DOHH2 (cell line): Measurements from ENCODE around the gene SLC4A3.

Experiments
- EZH2phosphoT487 ChIP-seq: fragments of 200-600 bp; sonication (generic); IDR thresholded peaks from 2 replicates; pipeline ENCODE4 v1.6.1; 2017; ENCODE audit warnings: borderline replicate concordance, mild to moderate bottlenecking, antibody characterized with exemption, low read length, moderate library complexity, mixed read lengths
- TF ChIP-seq, protein P1 (sequence below): fragments of 200-600 bp; sonication (generic); IDR thresholded peaks from one replicate; pipeline ENCODE4 v1.5.1; 2014; ENCODE audit warnings: antibody characterized with exemption, mild to moderate bottlenecking, low read depth, low read length; ENCODE audit not compliant: poor library complexity, severe bottlenecking

GRCh38 chr2:219625179-219625578 is 2.3 kb upstream of the SLC4A3 start:
- TF ChIP-seq, protein P1, sequence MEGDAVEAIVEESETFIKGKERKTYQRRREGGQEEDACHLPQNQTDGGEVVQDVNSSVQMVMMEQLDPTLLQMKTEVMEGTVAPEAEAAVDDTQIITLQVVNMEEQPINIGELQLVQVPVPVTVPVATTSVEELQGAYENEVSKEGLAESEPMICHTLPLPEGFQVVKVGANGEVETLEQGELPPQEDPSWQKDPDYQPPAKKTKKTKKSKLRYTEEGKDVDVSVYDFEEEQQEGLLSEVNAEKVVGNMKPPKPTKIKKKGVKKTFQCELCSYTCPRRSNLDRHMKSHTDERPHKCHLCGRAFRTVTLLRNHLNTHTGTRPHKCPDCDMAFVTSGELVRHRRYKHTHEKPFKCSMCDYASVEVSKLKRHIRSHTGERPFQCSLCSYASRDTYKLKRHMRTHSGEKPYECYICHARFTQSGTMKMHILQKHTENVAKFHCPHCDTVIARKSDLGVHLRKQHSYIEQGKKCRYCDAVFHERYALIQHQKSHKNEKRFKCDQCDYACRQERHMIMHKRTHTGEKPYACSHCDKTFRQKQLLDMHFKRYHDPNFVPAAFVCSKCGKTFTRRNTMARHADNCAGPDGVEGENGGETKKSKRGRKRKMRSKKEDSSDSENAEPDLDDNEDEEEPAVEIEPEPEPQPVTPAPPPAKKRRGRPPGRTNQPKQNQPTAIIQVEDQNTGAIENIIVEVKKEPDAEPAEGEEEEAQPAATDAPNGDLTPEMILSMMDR, result no peak
- no peak for TF ChIP-seq EZH2phosphoT487
